SHP77 treated with DMSO at 0.1 percent for 48 hours (cell line): ENCODE measurements around the gene PSORS1C1.
"Not testable (repeated sequence)": the region's sequence is repeated elsewhere in the genome, so short reads cannot be mapped to it uniquely, and the experiment has no call there.

Source experiments
- DNase-seq: peaks from one replicate; lab custom pipeline; 2025; lab: John Stamatoyannopoulos, UW

The PSORS1C1 gene

DNA sequence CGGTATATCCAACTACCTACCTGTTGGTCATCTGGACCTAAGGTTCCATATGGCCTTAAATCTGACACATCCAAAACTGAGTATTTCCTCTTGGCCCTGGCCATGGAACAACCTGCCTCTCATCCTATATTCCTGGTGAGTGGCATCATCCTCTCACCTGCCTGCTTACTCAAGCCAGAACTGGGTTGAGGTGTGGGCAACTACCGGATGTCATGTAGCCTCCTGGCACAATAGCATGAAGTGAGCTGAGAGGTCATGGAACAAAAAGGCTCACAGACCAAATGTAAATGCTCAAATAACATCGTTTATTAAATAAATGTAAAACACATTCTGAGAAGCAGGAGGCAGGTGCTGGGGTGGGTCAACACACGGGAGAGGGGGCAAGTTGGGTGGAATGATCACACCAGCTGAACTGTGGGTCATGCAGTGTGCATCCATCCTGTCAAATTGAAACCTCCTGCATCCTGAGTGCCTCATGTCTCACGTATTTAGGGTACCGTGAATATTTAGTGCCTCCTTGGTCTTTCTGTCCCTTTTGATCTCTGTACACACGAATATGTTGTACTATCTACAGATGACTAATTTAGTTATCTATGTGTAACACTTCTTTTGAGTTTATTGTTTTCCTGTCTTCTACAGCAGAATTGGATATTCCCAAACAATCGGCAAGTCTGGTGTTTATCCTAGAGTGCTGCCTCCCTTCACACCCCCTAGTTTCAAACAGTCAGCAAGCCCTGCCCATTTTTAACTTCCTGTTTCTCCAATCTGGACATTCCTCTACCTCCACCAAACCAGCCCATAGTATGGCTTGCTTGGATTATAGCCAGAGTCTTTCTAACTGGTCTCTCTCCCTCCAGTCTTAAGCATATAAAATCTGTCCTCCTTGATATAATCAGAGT is 63.8 kb downstream of the PSORS1C1 start:
- DNase-seq, result no peak

DNA sequence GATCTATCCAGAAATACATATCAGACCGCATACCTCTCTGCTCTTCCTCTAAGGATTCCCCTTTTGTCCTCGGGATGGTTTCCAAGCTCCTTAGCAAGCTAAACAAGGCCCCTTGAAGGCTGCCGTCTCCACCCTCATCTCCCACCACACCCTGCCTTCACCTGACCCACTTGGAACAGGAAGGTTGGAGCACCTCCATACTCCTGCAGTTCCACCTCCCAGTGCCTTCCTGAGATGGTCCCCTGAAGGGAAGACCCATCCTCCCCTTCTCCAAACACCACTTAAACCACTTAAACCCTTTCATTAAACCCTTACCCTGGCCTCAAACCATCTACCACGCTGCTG is 64.4 kb downstream of the PSORS1C1 start:
- no peak for DNase-seq

DNA sequence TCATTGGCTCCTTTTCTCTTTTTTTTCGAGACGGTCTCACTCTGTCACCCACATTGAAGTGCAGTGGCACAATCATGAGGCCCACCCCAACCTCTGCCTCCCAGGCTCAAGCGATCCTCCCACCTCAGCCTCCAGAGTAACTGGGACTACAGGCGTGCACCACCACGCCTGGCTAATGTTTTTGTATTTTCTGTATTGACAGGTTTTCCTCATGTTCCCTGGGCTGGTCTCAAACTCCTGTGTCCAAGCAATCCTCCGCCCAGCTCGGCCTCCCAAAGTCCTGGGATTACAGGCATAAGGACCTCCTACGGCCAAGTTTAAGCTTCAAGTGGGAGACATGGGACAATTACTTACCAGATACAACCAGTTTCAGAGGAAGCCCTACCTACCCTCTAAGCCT is 65.3 kb downstream of the PSORS1C1 start:
- DNase-seq, result no peak

DNA sequence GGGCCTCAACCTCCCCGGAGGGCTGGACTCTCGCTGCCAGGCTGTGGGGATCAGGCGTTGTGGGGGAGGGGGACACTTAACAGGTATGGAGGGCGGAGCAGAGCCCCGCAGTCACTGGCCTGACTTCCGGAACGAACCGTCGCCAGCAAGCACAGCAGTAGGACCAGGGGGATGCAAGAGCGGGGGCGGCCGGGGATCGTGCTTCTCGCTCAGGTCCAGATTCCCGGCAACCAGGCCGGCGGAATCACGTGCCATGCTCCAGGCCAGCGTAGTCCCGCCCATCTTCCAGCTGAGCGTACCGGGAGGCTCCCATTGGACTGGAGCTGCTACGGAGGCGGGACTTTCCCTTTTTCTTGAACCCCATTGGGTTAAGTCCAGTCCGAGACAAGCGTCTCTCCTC is 65.9 kb downstream of the PSORS1C1 start:
- no peak for DNase-seq

DNA sequence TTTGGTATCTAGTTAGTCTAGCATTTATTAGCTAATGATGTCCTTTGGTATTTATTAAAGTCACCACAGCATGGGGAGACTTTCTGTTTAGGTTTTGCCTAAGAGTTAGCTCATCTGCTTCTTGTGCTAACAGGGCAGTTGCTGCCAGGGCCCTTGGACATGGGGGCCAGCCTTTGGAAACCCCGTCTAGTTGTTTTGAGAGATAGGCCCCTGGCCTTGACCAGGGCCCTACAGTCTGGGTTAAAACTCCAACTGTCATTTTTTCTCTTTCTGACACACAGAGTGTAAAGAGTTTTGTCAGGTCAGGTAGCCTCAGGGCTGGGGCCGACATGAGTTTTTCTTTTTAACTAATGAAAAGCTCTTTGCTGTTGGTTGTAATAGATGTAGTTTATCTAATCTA is 68.7 kb downstream of the PSORS1C1 start:
- not testable (repeated sequence) for DNase-seq

DNA sequence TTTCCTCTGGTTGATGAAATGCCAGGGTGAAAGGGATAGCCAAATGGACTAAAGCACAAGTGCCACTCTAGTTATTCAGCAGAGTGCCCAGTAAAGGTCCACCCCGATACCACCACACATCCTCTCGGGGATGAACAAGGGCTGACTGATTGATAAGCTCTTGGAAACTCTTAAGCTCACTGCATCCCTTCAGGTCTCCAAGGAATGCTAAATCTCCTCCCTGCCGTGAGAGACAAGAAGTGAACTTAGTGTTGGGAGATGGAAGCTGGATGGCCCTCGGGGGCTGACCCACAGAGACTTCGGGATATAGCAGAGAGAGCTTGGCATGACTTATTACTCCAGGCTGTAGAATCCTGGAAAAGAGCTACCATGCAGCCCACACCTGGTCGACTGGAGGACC is 69.3 kb downstream of the PSORS1C1 start:
- not testable (repeated sequence) for DNase-seq

DNA sequence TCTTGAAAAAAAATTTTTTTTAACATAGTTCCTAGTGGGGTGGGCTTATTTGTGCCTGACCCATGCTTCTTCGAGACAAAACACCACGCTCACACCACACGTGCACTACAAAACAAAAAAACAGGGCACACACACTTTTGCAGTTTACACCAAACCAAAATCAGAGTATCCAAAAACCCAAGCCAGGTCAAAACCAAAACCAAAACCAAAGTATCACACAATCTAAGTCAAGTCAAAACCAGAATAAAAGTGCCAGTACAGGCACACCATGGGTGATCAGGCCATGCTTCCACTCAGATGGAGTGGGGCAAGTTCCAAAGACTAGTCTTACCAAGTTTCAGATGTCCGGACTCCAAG is 71.1 kb downstream of the PSORS1C1 start:
- DNase-seq, result not testable (repeated sequence)

DNA sequence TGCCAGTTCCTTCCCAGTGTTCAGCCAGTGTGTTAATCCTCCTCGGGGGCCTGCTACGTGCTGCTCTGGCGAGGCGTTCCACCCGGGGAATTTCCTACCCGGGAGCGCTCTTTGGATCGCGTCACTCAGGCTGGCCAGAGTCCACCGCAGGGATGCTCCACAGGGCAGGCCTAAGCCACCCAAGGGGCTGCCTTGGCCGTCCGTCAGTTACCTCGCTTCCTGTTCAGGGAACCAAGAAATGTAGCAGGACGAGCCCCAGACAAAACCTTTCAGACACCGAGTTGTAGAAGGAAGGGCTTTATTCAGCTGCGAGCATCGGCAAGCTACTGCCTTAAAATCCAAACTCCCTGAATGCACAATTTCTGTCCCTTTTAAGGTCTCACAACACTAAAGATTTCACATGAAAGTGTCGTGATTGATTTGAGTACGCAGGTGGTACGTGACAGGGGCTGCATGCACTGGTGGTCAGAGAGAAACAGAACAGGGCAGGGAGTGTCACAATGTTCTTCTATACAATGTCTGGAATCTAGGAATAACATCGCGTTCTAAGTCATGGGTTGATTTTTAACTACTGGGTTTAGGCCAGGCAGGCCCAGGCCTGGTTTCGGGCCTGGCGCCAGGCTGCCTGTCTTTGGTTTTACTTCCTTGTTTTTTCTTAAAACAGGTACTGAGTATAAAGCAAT is 71.6 kb downstream of the PSORS1C1 start:
- DNase-seq, result no peak

DNA sequence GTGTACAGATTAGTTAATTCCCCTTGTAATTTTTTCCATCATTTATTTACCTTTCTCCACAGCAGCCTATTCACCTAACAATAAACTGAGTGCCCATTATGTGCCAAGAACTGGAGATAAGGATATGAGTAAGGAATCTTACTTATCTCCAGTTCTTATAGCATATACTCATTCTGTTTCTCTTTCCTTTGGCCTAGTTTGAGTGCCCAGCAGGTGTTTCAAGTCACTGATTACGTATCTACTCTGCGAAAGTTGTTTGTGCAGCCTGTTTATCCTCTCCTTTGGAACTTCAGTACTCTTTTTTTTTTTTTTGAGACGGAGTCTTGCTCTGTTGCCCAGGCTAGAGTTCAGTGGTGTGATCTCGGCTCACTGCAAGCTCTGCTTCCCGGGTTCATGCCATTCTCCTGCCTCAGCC is 73.2 kb downstream of the PSORS1C1 start:
- DNase-seq, result no peak

DNA sequence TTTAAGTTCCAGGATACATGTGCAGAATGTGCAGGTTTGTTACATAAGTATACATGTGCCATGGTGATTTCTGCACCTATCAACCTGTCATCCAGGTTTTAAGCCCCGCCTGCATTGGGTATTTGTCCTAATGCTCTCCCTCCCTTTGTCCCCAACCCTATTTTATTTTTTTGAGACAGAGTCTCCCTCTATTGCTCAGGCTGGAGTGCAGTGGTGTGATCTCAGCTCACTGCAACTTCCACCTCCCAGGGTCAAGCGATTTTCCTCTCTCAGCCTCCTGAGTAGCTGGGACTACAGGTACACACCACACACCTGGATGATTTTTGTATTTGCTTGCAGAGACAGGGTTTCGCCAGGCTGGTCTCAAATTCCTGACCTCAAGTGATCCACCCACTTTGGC is 74.6 kb downstream of the PSORS1C1 start:
- DNase-seq, result not testable (repeated sequence)
